Activated naive CD8-positive, alpha-beta T cell (primary cell): ENCODE measurements around the gene SRC.
A peak's percentile ranks its signal among the peaks of the same experiment; 100 is the strongest.

Experiments
- H3K27ac Mint-ChIP-seq: one replicate; pipeline ENCODE4 v1.8.0; 2021; ENCODE audit warnings: mixed read lengths
- H3K27me3 Mint-ChIP-seq: one replicate; pipeline ENCODE4 v1.8.0; 2021; ENCODE audit warnings: mixed read lengths
- H3K36me3 Mint-ChIP-seq: one replicate; pipeline ENCODE4 v1.8.0; 2021; ENCODE audit warnings: mixed read lengths
- H3K4me1 Mint-ChIP-seq: one replicate; pipeline ENCODE4 v1.8.0; 2021; ENCODE audit warnings: low read depth, mixed read lengths
- H3K4me3 Mint-ChIP-seq: one replicate; pipeline ENCODE4 v1.8.0; 2021; ENCODE audit warnings: mild to moderate bottlenecking, mixed read lengths
- H3K9me3 Mint-ChIP-seq: one replicate; pipeline ENCODE4 v1.8.0; 2021; ENCODE audit warnings: low read depth, mixed read lengths

Gene SRC

DNA sequence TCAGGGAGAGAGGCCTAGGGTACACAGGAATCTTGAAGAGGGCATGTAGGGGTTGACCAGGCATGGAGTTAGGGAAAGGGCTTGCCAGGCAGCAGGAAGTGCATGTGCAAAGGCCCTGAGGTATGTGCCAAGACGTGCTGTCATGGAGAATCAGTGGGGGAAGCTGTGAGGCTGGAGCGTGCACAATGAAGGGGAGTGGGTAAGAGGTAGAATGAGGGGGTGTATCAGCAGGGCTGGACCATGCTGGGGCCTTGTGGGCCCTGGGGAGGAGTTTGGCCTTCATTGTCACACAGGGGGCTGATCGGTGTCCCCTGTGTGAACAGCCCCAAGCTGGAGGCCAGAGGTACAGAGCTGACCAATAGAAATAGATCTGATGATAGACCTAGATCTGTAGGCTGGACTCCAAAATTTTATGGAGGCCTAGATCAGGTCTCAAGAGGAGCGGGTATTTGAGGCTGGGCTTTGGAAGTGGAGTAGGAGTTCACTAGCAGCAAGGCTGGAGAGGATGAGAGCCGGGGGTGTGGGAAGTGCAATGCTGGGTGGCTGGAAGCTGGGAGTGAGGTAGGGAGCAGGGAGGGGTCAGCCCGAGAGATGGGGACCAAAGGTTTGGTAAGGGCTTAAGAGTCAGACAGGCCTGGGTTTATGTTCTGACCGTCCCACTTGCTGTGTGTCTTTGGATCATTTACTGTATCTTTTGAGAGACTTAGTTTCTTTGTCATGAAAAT, 3.0 kb downstream of the SRC start:
- Mint-ChIP-seq H3K4me3 (no peak overlapping the region), H3K27ac (peak overlapping the region; percentile 59), H3K36me3 (no peaks in the 10 kb centered on the region), H3K4me1 (peaks cover 14% of the 10 kb centered on the region), H3K27me3 (no peaks in the 10 kb centered on the region), H3K9me3 (no peaks in the 10 kb centered on the region)

DNA sequence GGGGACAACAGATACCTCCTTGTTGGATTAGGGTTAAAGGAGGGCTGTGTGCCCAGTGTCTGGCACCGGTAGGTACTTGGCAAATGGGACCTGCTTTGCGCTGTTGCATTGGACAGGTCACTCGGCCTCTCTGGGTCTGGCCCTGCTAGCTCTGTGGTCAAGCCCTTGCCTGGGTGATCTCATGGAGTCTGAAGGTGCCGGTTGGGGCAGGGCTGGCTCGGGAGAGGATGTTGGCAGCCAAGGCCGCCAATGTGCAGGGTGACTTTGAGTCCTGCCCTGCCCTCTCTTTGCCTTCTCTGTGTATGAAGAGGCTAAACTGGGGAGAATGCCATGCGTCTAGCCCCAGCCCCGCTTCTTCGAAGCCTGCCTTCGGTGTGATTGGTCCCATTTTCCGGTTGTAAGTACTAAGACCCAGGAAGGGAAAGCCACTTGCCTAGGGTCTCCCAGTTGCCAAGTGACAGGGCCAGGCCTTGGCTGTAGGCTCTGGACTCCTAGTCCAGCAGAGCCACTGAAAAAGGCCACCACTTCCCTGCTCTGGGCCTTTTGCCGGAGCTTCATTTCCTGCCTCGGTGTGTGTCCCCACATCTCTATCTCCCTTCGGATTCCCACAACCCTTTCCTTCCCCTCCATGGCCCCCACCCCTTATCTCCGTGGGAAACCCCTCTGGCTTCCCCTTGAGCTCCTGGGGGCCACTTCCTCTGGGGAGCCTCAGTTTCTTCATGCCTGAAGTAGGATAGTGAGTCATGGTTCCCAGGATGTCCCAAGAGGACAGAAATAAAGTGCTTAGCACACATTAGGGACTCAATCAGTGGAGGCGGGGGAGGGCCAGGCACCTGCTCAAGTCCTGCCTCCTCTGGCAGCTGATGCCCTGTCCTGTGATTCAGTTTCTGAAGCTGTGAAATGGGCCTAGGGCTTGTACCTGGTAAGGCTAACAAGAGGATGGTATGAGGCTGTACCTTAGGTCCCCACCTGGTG, 3.9 kb downstream of the SRC start:
- Mint-ChIP-seq H3K4me3 (no peak overlapping the region), H3K27ac (no peak overlapping the region), H3K36me3 (no peaks in the 10 kb centered on the region), H3K9me3 (no peaks in the 10 kb centered on the region), H3K4me1 (peaks cover 11% of the 10 kb centered on the region), H3K27me3 (no peaks in the 10 kb centered on the region)

DNA sequence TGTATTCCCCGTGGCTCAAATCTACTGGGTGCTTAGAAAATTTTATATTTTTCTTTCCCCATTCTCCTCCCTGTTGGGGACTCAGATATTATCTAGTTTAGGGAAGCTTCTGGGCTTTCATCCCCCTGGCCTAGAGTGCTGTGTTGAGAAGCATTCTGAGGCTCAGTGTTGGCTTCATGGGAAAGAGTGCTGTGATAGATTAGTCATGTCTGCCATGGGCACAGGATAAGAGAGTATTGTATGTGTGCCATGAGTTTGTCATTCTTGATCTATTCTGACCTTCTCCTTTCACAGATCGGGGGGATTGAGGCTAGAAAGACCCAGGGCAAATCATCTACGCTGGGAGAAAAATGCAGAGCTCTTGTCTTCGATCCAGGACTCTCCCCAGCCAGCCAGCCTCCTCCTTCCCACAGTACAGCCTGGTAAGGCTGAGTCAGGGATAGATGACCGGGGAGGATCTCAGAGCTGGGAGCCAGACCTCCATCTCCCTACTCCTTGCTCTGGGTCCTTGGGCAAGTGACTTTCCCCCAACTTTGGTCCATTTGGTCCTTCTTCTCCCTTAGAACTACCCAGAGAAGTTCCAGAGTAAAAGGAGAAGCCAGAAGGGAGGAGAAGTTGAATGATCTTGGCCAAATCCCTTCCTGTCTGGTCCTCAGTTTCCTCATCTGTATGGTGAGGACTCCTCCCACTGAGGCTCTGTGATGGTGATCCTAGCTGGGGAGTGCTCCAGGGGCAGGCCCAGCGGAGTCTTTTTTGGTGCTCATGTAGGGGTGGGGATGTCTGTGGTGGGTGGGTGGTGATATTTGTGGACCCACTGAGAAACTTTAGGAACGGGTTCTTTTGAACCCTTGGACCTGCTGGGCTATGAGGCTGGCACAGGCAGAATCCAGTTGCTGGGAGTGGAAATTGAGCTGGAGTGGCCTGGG, 5.0 kb downstream of the SRC start:
- Mint-ChIP-seq H3K4me1 (peaks cover 8% of the 10 kb centered on the region), H3K4me3 (no peak overlapping the region), H3K9me3 (no peaks in the 10 kb centered on the region), H3K36me3 (no peaks in the 10 kb centered on the region), H3K27ac (no peak overlapping the region), H3K27me3 (no peaks in the 10 kb centered on the region)

DNA sequence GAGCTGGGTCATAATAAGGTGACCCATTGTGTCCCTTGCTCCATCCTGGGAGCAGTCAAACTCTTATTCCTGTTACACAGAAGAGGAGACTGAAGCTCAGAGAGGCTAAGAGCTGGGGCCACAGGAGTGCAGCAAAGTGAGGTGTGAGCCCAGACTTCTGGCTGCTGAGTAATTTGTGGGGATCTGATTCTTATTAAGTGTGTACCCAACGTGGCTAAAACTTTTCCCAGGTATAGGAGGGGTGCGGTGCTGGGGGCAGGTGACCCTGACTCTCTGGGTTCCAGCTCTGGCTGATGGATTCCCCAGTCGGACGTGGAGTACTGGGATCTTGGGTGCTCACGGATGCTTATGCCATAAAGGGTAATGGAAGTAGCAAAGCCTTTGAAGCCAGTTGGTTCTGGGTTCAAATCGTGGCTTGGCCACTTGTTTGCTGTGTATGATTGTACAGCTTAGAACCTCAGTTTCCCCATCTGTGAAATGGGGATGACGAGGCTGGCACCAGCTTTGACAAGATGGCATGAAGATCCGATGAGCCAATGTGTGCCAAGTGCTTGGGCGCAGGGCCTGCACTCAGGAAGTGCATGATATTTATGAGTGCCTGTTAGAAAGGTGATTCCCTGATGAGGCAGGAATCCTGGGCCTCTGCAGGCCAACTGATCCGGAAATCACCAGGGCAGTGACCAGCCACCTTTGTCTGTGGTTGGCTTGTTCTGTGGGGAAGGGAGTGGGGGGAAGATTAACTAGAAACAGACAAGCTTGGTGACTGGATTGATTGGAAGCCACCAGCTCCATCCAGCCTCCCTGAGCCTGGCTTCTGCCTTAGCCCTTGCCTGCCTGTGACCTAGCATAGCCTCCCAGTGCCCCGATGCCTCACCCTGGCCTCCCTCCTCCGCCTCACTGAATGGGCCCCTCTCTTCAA, 6.0 kb downstream of the SRC start:
- Mint-ChIP-seq H3K27ac (no peak overlapping the region), H3K36me3 (no peaks in the 10 kb centered on the region), H3K9me3 (no peaks in the 10 kb centered on the region), H3K4me1 (peaks cover 8% of the 10 kb centered on the region), H3K27me3 (no peaks in the 10 kb centered on the region), H3K4me3 (no peak overlapping the region)

DNA sequence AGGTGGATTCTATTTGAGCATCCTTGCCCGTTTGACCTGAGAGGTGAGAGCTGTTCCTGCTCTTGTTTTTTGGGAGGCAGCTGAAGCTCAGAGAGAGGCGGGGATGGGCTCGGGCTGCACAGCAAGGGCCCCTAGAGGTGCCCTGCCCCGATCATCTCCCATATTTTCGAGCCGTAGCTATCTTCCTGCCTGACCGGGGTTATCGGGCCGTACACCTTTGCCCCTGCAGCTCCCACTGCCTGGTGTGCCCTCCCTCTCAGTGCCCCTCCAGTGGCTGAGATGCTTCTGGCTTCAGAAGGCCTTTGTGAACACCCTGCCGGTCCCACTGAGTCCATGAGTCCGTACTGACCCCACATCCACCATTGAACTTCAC, 6.7 kb downstream of the SRC start:
- Mint-ChIP-seq H3K27ac (no peak overlapping the region), H3K36me3 (no peaks in the 10 kb centered on the region), H3K4me3 (no peak overlapping the region), H3K9me3 (no peaks in the 10 kb centered on the region), H3K27me3 (no peaks in the 10 kb centered on the region), H3K4me1 (peaks cover 4% of the 10 kb centered on the region)

DNA sequence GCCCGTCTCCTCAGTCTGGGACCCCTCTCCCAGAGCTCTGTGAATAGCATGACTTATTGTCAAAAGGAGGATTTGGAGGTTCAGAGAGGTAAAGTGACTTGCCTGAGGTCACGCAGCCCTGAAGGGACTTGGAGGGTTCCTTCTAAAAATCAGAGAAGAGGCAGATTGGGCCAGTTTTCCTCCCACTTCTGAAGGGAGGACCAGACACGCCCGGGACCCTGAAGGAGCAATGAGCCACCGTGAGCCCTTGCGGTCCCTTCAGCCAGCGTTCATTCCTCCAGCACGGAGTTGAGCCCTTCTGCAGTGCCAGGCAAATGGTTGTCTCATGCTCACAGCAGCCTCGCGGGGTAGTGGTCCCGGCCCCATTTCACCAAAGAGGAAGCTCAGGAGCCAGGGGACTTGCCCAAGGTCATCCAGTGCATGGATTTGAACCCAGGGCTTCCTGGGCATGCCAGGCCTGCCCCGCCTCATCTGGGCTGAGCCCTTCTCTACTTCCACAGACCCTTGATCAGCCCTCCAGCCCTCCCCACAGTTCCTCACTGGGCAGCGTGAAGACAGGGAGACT, 7.4 kb downstream of the SRC start:
- Mint-ChIP-seq H3K9me3 (no peaks in the 10 kb centered on the region), H3K4me3 (no peak overlapping the region), H3K27me3 (no peaks in the 10 kb centered on the region), H3K4me1 (no peaks in the 10 kb centered on the region), H3K36me3 (no peaks in the 10 kb centered on the region), H3K27ac (no peak overlapping the region)

DNA sequence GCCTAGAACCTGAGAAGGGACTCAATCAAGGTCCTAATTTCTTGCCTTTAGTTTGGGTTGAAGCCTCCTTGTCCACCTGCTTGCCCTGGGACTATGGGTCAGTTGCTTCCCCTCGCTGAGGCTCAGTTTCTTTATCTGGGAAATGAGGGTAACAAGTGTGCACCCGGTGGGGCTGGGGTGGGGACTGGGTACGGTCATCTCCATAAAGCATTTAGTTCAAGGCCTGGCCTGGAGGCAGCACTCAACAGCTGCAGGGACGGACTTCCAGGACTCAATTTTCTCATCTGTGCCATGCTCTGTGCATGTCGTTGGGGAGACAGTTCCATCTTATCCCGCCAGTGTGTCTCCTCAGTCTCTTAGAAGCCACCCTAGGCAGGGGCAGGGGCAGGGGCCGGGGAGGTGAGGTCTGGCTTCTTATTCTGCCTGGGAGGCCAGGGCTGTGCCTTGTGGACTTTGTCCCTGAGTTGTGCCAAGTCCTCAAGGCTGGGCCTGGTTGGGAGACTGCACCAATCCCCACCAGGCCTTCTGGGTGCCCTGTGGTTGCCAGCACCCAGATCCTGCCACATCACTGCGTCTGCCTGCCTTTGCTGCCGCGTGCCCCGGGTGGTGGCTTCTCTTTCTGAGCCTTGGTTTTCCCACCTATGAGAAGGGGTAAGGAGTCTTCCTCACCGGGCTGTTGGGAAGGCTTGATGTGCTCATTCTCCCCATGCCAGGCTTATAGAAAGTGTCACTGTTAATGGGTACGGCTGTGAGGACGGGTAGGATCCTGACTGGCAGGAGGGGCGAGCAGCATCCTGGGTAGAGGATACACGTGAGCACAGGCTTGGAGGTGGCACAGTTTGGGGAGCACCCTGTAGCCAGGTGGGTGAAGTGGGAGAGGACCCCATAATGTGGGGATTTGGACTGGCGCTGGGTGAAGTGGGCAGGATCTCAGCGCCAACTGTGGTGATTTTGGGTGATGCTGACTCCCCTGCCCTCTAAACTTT, 8.6 kb downstream of the SRC start:
- no peaks in the 10 kb centered on the region for H3K27me3 Mint-ChIP-seq
- no peaks in the 10 kb centered on the region for H3K36me3 Mint-ChIP-seq
- H3K4me3 Mint-ChIP-seq, result no peak overlapping the region
- no peaks in the 10 kb centered on the region for H3K9me3 Mint-ChIP-seq
- H3K27ac Mint-ChIP-seq, result no peak overlapping the region
- no peaks in the 10 kb centered on the region for H3K4me1 Mint-ChIP-seq

DNA sequence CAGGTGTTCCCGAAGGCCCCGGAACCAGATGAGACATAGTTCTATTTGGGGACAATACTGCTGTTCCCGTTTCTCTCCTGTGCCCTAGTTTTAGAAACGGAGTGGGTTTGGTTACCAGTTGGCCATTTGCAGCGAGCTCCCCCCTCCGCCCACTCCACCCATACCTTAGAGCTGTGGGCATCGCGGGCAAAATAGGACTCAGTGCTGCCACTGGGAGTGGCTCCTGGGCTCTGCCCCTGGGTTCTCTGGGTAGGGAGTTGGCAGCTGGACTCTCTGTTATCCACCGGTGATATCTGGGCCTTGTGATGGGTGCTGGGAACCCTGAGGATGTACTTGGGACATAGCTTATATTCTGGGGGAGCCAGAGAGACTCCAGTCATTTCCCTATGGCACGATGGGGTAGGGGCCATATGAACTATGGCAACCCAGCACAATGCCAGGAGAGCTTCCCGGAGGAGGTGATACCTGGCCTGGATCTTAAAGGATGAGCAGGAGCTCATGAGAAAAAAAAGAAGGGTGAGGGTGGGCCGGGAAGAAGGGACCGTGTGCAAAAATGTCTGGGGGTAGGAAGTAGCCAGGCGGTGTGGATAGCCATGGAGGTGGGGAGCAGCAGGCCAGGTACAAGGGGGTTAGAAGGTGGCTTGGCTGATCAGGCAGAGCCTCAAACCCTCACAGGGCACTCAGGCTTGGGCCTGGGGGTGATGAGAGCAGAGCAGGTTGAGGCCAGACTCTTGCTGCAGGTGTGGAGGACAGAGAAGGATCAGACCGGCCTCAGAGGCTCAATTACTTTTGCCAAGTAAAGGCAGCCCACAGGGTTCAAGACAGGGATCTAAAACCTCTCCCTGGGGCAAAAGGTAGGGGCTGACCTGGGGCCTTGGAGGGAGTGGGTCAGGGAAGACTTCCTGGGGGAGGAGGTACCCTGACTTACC, 9.6 kb downstream of the SRC start:
- no peak overlapping the region for H3K27ac Mint-ChIP-seq
- no peaks in the 10 kb centered on the region for H3K9me3 Mint-ChIP-seq
- no peaks in the 10 kb centered on the region for H3K27me3 Mint-ChIP-seq
- H3K4me3 Mint-ChIP-seq, result no peak overlapping the region
- no peaks in the 10 kb centered on the region for H3K36me3 Mint-ChIP-seq
- no peaks in the 10 kb centered on the region for H3K4me1 Mint-ChIP-seq

DNA sequence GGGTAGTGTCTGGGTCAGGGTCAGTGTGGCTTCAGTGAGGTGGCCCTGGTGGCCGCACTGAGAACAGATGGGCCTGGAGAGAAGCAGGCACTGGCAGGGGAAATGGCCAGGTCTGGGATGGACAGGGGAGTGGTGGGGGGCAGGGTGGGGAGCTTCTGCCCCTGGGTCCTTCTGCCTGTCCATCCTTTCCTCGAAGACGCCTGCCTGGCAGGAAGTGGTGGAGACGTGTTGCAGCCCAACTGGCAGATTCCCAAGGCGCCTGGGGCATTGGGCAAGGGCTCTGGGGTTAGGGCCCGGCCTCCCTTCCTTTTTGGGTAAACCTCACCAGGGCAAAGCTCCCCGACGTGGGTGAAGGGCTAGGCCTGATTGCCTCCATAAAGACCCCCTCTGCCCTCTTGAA, 10.4 kb downstream of the SRC start:
- Mint-ChIP-seq H3K9me3 (no peaks in the 10 kb centered on the region), H3K4me1 (no peaks in the 10 kb centered on the region), H3K36me3 (no peaks in the 10 kb centered on the region), H3K4me3 (no peak overlapping the region), H3K27ac (no peak overlapping the region), H3K27me3 (no peaks in the 10 kb centered on the region)

DNA sequence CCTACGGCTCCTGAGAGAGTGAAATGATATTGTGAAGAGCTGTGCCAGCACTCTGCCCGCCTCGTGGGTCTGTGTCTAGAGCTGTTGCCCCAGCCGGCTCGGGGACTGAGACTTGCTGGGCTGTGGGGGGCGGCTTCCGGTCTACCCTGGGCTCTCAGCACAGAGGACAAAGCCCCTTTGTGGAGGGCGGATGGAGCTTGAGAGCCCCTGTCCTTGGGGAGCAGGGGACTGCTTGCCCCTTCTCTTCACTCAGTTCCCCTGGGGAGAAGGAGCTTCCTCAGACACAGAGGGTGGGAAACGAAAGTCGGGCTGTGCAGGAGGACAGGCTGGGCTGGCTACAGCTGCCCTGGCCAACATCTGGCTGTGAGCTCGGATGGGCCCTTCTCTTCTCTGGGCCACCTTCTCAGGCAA, 11.0 kb downstream of the SRC start:
- Mint-ChIP-seq H3K4me1 (no peaks in the 10 kb centered on the region), H3K36me3 (no peaks in the 10 kb centered on the region), H3K27me3 (no peaks in the 10 kb centered on the region), H3K4me3 (no peak overlapping the region), H3K27ac (no peak overlapping the region), H3K9me3 (no peaks in the 10 kb centered on the region)

DNA sequence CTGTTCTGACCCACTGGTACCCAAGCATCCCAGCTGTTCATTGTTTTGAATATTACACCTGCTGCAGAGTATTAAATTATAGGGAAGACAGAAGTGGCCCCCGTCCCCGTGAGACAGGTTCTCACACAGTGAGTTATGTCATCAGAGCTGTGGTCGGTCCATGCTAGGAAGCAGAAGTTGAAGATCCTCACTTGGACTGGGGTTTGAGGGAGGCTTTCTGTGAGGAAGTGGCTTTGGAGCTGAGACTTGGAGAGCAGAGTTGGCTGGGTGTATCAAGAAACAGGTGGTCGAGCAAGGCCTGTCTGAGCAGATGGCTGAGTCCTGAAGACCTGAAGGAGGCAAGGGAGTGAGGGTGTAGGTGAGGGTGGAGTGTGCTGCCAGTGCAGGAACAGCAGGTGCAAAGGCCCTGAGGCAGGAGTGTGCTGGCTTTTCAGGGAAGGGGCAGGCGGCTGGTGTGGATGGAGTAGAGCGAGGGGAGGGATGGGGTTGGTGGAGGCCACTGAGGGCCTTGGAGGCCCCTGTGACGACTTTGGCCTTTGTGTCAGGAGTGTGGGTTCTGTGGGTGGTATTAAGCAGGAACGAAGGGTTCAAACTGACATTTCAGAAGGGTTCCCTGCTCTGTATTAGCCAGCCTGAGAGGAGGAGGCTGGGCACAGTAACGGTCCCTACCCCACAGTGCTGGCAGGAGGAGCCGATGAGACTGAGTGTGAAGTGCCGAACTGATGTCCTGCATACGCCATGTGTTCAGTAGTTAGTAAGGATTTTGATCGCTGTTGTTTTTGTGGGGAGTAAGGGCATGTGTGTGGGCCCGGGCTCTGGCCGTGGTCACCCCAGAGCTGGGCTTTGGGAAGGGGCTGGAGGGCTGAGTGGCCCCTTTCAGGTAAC, 11.8 kb downstream of the SRC start:
- Mint-ChIP-seq H3K36me3 (no peaks in the 10 kb centered on the region), H3K27ac (no peak overlapping the region), H3K4me1 (no peaks in the 10 kb centered on the region), H3K27me3 (no peaks in the 10 kb centered on the region), H3K9me3 (no peaks in the 10 kb centered on the region), H3K4me3 (no peak overlapping the region)
